Left lobe of liver (tissue), 2 donors: Measurements from ENCODE around the gene NTHL1. TPM values are rescaled to one million over a fixed set of nuclear protein-coding genes. Genes with fewer than 3 reads are reported as not detected.

Experiments
- ATAC-seq: fragments of 200-7000 bp; cut with Tn5 transposase; one replicate; pipeline ENCODE4 v1.9.1; 2020; ENCODE audit warnings: mild to moderate bottlenecking, moderate library complexity
- DNase-seq: peaks from one replicate; pipeline ENCODE4 v3.0.0-alpha.2; 2020; ENCODE audit warnings: low spot score
- total RNA-seq: library from RNA; stranded (reverse); gene quantifications from one replicate; pipeline ENCODE4 v1.2.1, GENCODE V29; 2021
- donor health status: DM: no; HTN: no; CAD: no; lungs with moderate emphysema.
- donor health status: DM: no; HTN: yes; CAD: no.

The NTHL1 gene
- total RNA-seq, 1 donor from 2014 or later, result 109 TPM

- DNase-seq (no peak), ATAC-seq (no peak)
Measured at GRCh38 chr16:2042986-2043666, 4.5 kb downstream of the NTHL1 start.

GRCh38 chr16:2042171-2042985, 5.3 kb downstream of the NTHL1 start:
- peak; percentile 87 for DNase-seq
- ATAC-seq, result peak; percentile 25

DNA sequence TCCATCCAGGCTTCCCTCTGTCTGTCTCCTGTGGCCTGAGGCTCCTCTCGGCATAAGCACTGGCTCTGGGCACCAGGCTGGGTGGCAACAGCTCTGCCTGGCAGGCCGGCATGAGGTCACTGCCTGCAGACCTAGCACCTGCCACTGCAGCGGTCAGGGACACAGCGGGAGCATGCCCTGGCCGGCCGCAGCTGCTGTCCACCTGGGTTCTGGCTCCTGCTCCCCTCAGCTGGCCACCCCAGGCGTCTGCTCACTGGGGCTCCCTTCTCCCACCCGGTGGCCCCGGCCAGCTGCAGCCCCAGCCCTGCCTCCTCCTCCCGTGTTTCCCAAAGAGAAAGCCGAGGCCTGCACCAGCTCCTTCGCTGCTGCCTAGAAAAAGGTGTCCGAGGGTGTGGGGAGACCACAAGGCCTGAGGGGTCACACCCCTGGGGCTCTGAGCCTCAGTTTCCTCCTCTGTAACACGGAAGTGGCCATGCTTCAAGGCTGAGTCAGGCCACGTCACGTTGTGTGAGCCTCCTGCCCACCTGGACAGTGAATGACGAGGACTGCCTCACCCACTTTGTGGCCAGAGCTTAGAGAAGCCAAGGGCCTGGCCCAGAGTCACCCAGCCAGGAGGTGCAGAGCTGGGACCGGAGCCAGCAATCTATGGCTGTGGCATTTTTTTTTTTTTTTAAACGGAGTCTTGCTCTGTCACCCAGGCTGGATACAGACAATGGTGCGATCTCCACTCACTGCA, 6.7 kb downstream of the NTHL1 start:
- DNase-seq (peak; percentile 88), ATAC-seq (peak; percentile 41)

DNA sequence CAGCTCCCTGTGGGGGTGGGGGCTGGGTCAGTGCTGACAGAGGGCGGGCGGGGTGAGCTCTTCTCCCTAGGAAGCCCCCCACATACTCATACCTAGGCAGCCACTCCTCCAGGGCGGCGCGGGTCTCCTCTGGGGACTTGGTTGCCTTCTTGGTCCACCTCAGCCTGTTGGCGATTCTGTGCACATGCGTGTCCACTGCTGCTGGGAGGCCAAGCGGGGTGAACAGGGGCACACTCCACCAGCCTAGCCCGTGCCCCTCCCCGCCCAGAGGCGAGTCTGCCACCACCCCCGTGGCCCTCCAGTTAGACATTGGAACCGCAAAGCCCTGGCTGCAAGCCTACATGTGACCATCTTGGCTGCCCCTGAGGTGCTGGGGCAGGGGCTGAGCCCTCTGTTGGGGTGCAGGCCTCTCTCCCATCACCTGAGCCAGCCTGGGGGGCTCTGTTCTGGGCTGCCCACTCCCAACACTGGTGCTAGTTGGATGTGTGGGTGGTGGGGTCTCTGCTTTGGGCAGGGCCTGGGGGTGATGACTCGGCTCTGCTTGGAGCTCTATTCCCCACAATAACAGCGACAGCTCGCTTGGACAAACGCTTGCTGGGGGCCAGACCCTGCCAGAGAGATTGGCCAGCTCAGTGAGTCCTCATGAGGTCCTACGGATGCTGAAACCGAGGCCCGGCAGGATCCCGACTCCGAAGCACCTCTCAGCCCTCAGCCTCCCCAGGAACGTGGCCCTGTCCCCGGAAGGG, 7.4 kb downstream of the NTHL1 start:
- ATAC-seq (peak; percentile 34), DNase-seq (peak; percentile 95)

GRCh38 chr16:2039274-2040031, 8.2 kb downstream of the NTHL1 start:
- ATAC-seq (peak; percentile 38), DNase-seq (peak; percentile 97)

- ATAC-seq (peak; percentile 8), DNase-seq (peak; percentile 87)
Measured at GRCh38 chr16:2038382-2039231, 9.0 kb downstream of the NTHL1 start.

- ATAC-seq, result no peak
- DNase-seq, result no peak
Measured at GRCh38 chr16:2037647-2038381, 9.8 kb downstream of the NTHL1 start.

DNA sequence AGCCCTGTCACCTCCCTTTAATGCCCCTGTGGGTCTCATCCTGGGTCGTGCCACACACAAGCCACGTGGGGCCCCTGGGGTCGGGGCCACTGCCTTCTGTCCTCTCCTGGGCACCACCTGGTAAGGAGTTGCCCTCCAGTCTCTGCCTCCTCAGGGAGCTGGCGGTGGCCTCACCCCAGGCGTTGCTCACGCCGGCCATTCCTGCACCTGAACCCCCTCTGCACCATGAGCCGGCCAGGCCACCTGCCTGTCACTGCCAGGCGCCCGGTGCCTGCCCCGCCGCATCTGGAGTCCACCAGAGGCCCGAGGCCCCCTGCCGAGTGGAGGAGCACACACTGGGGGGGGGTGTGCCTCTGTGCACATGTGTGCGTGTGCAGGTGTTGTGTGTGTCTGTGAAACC, 10.5 kb downstream of the NTHL1 start:
- DNase-seq, result no peak
- ATAC-seq, result no peak

- no peak for ATAC-seq
- peak; percentile 71 for DNase-seq
Measured at GRCh38 chr16:2036200-2036966, 11.3 kb downstream of the NTHL1 start.

GRCh38 chr16:2035431-2036199, 12.0 kb downstream of the NTHL1 start:
- DNase-seq (peak; percentile 91), ATAC-seq (peak; percentile 27)

DNA sequence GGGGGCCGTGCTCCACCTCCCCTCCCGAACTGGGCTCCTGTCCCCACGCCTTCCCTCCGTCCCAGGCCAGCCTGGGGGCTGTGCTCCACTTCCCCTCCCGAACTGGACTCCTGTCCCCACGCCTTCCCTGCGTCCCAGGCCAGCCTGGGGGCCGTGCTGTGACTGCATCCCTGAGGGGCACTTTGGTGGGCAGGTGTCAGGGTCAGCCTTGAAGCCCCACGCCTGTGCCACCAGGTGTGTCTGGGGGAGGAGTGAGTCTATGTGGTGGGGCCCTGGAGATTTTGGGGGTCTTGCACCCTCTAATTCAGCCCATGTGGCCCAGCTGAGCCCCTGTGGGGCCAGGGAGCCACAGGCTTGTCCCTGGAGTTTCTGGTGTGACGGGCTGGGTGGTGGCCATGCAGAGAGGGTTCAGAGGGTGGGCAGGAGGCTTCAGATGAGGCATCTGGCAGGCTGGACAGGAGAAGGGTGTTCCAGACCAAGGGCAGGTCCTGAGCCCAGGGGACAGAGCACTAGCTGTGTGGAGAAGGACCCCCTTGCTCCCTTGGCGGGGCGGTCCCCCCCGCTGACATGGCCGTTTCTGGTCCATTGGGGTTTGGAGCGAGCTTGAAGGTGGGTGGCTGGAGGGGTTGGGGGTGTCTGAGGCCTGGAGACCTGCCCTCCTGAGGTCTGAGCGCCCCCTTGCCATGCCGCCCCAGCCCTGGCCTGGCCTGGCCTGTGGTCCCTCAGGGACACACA, 12.8 kb downstream of the NTHL1 start:
- DNase-seq (peak; percentile 79), ATAC-seq (no peak)

DNA sequence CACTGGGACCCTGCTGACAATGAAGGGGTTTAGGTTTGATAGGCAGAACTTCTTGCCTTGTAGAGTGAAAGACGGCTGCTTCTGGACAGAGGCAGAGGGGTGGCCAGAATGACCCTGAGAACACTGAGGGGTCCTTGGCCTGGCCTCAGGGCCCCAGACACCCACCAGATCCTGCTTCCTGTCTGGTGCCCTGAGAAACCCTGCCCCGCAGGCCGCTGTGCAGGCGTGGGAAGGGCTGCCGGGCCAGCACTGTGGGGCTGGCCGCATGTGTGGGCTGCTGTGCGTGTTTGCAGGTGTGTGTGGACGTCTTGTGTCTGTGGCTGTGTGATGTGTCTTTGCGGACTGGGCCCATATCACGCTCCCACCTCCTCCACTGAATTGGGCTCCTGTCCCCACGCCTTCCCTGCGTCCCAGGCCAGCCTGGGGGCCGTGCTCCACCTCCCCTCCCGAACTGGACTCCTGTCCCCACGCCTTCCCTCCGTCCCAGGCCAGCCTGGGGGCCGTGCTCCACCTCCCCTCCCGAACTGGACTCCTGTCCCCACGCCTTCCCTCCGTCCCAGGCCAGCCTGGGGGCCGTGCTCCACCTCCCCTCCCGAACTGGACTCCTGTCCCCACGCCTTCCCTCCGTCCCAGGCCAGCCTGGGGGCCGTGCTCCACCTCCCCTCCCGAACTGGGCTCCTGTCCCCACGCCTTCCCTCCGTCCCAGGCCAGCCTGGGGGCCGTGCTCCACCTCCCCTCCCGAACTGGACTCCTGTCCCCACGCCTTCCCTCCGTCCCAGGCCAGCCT, 13.5 kb downstream of the NTHL1 start:
- peak; percentile 81 for DNase-seq
- ATAC-seq, result peak; percentile 2

GRCh38 chr16:2033057-2033908, 14.4 kb downstream of the NTHL1 start:
- ATAC-seq, result peak; percentile 18
- DNase-seq, result no peak

- DNase-seq (no peak), ATAC-seq (no peak)
Measured at GRCh38 chr16:2032285-2033056, 15.2 kb downstream of the NTHL1 start.
